NCI-H146 treated with DMSO at 0.1 percent for 48 hours (cell line): ENCODE results near the gene GLB1L2.

Experiments
- DNase-seq: peaks from one replicate; lab custom pipeline; 2025; ENCODE audit not compliant: unreplicated experiment; lab: John Stamatoyannopoulos, UW

The GLB1L2 gene

DNA sequence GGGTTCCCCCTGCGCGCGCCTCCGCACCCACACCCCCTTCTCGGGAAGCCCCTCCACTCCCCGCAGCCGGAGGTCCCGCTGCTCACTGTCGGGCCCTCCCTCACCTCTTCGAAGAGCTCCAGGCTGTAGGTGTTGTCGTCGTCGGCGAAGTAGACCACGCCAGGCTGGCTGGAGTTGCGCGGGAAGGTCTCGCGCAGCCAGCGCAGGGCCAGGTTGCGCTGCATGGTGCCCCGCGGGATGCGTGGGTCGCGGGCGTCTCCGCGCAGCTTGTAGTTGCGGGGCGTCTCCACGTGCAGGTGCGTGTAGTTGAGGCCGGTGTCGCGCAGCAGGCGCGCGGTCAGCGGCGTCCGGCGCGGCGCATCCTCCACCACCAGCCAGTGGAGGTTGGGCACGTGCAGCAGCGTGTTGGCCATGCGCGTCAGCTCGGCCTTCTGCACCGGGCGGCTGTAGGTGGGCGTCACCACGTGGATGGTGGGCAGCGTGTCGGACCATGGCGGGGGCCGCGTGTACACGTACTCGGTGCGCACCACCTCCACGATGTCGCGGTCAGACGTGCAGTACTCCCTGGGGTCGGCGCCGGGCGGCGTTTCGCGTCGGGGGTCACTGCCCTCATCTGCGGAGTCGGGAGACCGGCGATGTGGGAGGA lies 51.9 kb downstream of the GLB1L2 start:
- DNase-seq = no peak

DNA sequence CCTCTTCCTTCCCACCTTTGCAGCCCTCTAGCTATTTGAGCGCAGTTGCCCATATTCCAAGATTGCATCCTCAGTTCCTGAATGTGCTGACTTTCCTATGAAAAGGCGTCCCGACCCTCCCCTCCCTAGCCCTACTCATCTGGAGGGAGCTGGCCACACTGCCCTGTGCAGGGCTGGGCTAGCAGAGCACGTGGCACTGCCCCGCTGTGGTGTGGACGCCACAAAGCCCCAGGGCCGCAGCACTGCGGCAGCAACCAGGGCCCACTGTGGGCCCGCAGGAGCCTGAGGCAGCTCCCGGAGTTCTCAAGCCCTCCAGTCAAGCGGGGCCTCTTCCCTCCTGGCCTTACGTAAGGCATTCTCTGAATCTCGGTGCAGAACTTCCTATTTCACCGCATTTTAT lies 52.6 kb downstream of the GLB1L2 start:
- no peak for DNase-seq

DNA sequence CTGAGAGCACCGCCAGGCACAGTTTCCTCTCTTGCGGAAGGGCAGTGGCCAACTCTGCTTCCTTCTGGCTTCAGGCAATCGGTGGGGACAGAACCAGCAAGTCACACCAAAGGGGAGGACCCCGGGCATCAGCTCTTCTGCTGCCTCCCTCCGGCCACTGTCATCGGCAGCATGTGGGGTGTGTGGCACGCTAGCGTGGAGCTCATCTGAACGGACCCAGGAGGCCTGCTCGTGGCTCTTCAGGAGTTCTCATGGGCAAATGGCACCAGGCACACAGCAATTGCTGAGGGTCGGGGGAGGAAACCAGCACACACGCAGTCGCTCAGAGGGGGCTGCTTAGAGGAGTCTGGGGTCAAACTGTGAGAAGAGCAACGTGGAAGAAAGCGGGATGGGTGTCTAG lies 53.4 kb downstream of the GLB1L2 start:
- DNase-seq = no peak

DNA sequence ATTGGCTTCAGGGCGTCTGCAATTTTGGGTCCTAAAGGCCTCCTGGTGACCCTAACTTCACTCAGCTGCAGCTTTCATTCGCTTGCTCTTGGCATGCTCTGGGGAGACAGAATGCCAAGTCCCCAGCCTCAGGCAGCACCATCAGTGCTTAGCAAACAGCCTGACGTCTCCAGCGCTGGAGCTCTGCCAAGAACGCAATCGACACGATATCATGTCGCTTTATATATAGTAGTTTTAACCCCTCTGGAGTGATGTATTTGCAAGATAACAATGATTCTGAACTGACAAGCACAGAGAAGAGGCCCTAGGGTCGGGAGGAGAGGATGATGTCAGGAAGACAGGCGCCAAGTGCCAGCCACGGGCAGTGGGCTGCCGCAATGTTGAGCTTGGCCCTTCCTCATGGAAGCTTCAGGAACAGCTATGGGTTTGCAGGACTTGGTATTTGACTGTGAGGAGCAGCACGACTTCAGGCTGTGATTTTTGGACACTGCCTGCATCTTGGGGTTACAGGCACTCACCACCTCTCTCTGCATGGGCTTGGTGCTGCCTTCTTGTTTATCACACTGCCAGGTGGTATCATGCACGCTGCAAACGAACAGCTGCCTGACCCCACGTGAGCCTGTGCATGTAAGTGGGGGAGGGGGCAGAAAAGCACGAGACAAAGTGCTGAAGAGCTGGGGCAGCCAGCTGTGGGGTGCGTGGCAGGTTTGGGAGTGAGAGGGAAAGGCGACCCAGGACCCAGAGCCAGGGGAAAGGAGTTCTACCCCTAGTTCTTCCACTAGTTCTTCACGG lies 54.2 kb downstream of the GLB1L2 start:
- DNase-seq = peak; percentile 35

DNA sequence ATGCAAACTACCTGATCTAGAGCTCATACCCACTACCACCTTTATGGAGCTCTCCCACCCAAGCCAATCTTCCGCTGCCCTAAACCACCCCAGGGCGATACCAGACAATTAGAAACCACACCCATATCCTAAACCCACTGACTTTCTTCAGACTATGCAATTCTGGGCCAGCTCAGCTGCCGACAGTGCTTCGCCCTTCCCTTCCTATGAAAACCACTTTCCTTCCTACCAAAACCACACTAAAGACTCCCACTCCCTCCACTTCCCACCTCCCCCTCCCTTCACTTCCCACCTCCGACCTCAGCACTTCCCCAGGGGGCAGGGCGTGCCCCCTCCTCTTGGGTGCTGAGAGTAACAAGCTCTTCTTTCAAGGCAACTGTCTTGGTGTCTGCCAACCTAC lies 55.2 kb downstream of the GLB1L2 start:
- no peak for DNase-seq

DNA sequence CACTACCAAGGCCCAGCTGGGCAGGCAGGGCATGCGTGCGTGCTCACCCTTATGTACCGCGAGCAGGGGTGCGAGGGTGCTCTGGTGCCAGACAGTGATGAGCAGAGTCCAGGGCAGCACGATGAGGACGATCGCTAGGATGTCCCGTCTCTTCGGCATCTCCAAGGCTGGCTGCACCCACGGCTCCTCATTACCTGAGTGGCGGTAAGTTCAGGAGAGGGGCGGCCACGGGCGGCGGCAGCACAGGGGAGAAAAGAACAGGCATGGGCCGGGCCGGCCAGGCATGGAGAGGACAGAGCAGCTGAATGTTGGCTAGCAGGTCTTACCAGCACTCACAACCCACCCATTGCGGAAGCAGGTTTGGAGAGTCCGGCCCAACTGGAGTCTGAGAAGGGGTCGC lies 55.7 kb downstream of the GLB1L2 start:
- no peak for DNase-seq

DNA sequence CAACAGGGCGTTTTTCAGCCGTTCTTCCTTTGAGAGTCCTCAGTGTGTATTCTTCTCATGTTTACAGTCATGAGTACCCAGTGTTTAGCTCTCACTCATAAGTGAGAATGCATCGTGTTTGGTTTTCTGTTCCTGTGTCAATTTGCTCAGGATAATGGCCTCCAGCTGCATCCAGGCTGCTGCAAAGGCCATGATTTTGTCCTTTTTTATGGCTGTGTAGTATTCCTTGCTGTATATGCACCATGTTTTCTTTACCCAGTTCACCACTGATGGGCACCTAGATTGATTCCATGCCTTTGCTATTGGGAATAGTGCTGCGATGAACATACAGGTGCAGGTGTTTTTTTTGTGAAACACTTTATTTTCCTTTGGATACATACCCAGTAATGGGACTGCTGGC lies 56.8 kb downstream of the GLB1L2 start:
- no peak for DNase-seq

DNA sequence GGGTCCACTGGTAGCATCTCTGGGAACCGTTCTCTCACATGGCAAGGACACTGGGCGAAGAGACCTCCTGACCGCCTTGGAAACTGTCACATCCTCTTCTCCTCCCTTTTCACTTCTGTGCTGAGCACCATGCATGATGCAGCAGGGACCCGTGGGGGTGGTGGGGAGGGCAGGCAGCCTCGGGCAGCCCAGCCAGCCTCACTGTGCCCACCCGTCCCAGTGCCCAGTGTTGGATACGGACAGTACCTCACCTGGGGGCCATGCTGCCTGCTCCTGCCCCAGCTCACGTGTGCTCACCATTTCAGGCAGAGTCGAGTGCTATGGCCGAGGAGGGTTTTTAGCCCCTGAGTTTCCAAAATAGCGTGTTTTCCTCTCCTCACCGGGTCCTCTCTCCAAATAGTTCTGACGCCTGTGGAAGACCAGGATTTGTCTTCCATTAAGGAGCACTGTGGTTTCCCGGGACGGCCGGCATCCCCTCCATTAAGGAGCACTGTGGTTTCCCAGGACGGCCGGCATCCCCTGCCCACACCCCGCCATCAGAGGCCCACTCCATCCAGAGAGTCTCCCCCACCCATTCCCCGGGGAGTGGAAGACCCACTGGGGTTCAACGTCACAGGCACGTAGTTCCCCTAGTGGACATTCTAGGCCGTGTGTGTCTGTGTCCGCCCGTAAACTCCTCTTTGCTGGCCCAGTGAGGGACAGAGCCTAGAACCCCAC lies 57.8 kb downstream of the GLB1L2 start:
- no peak for DNase-seq

DNA sequence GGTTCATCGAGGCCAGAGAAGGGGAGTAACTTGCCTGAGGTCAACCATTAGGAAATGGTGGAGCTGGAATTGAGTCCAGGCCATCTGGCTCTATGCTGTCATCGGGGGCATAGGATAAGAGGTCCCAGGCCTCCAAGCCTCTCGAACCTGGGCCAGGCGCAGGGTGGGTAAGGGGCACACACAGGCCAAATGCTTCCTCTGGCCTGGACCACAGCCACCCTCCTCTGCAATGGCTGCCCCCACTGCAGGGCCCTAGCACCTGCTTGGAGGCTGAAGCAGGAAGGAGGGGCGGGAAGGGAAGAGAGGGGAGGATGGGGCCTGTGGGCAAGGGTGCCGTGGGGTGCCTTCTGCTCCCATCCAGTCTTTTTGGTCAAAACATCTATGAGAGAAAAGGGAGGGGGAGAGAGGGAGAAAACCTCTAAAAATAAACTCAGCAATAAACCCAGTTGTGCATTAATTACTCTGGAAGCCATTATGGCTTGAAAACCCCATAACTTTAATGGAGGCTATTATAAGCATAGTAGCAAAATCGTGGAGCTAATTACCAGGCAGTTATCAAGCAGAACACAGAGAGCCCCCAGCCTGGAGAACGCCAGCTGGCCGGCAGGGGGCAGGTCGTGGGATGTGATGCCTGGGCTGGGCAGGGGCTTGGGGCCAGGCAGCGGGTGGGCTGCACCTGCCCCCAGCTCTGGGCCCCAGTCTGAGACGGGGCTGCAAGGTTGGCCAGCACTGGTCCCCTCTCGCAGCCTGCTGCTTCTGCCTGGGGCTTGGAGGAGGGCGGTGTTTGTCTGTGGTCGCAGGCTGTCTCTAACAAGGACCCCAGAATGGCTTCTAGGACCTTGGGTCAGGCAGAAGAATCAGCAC lies 59.1 kb downstream of the GLB1L2 start:
- no peak for DNase-seq

DNA sequence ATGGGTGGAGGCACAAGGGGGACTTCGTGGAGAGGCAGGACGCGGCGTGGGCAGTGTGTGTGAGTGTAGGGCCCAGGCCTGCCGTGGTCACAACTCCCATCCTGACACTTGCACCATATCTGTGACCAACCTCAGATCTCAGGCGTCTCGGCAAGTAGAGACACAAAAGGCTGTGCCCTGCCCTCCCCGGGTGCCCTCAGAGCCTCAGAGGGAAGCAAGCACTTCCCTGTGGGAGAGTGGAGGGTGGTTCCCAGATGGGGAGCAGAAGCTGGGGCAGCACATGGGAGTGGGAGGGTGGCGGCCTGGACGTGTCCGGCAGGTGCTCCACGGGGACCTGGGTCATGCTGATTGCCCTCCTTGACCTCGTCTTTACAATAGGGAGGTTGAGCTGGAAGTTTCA lies 59.9 kb downstream of the GLB1L2 start:
- no peak for DNase-seq

DNA sequence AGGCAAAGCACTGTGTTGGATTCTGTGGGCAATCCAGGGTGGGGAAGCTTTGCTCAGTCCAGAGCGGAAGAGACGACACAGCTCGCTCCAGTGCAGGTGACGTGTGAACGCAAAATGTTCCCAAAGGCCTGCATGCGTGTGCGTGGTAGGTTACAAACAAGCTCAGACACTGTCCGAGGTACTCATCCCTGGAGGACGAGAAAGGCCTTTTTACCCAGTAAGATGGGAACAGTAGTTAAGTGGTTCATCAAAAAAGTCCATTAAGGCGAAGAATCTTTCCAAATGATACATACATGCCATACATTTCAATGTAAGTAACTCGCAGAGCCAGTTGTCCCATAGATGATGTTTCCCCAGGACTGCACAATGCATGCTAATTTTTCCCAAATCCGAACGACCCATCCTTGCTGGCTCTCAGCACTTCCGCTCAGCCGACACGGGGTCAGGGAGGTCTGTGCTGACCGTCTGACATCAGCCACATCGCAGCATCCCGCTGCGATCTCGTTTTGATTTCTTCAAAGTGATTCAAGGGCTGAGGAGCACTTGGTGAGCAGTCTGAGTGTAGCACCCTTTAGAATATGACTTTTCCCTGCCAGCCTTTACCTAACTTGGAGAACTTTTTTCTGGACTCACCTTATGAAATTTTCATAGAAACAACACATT lies 61.3 kb downstream of the GLB1L2 start:
- DNase-seq = no peak

DNA sequence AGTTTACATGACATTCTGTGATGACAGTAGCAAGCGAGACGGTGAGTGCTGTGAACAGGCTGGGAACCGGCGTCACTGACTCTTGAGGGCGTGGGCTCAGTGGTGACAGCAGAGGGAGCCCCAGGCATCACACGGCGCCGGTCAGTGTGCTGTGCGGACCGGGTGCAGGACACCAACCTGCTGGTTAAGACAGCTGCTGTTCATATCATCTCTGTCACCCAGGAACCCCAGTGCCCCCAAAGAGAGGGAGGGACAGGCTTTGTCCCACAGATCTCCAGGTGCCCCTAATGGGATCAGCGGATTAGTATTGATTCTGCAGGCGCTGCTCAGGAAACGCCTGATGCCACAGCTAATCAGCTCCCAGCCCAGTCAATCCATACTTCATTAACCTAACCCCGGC lies 61.9 kb downstream of the GLB1L2 start:
- no peak for DNase-seq

DNA sequence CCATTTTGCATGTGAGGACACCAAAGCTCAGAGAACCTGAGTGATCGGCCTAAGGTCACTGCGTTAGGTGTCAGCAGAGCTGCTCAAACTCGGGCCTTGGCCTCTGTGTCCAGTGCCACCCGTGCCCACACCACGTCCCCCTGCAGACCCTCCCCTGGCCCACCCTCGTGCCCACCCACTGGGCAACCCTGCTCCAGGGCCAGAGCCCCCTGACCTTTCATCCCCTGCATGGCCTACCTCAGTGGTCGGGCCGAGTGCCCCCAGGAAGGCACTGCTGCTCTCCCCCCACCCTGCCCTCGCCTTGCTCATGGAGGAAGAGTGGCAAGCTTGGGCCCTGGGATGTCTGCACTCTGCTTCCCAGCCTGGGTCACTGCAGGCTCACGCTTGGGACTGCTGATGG lies 62.5 kb downstream of the GLB1L2 start:
- DNase-seq = no peak

DNA sequence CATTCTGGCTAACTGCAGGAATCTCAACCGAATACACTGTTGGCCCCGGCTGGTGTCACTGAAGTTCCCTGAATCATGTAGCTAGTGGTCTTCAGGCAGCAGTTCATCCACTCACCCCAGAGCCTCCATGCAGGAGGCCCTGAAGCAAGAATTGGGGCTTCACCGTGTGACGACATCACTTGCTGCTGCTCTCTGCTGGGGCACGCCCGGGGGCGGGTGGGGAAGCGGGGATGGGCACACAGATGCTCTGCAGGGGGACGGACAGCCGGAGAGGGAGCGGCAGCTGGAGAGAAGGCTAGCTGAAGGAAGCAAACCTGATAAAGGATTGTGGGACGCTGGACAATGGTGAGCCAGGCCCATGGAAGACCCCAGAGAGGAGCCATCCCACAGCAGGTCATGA lies 63.2 kb downstream of the GLB1L2 start:
- DNase-seq = no peak

DNA sequence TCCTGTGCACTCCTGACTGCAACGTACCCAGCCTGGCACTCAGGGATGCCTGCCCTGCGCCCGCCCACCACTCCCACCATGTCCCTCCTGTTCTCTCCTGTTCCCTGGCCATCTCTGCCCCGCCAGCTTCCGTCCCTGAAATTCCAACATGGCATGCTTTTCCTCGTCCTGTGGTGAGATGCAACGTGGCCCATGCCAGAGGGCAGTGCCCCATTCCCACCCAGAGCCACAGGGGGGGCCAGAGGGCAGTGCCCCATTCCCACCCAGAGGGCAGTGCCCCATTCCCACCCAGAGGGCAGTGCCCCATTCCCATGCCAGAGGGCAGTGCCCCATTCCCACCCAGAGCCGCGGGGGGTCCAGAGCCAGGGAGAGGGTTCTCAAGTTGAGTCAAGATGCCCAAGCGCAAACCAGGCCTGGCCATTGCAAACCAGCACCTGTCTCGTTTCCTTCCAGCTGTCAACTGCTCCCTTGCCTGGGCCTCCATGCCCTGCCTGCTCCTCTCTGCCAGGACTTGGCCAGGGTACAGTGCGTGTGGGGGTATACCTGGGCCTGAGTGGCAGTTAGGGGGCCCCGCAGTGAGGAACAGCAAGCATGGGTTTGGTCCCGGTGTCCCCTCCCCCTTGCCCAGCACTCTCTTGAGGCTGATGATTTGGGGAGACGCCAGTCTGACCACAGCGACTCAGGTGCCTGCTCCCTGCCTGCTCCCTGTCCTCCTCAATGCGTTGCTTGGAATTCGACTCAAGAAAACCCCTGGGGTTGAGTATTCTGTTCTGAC lies 65.7 kb downstream of the GLB1L2 start:
- no peak for DNase-seq

DNA sequence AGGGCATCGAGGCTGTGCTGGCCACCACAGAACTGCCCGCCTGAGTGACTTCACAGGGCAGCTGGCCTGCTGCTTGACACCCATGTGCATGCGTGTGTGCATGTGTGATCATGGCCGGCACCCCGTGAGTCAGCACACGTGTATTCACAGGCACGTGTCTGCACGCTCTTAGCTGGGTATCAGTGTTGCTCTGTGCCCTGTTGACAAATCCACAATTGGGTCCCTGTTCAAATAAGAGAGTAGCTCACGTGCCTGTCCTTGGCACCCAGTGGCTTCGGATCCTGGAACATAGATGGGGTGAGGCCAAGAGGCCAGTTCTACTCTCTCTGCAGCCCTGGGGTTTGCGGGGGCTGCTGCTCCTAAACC lies 66.3 kb downstream of the GLB1L2 start:
- no peak for DNase-seq

DNA sequence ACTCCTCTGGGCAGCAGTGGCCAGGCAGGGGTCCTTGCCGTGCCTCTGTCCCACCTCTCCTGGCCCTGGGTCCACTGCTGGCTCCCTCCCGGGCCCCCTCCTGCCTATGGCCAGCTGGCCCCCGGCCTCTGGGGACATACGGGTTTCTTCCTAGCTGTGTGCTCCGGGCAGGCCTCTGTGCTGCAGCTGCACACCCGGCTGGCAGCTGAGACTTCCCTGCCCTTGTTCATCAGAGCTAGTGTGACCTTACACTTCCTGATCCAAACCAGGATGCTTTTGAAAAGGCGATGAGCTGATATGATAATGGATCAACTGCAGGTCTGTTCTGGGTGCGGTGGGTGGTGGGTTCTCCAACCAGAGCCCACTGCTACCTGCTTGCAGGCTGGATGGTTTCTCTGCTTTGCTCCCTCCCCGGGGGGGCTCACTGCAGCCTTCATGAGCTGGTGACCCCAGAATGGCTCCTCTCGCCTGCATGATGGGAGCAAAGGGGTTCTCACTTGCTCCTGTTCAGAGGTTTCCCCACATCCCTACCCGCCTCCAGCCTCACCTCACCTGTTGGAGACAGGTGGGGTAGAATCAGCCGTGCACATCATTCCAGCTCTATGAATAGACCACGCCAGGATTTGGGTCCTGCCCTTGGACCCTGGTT lies 67.0 kb downstream of the GLB1L2 start:
- no peak for DNase-seq

DNA sequence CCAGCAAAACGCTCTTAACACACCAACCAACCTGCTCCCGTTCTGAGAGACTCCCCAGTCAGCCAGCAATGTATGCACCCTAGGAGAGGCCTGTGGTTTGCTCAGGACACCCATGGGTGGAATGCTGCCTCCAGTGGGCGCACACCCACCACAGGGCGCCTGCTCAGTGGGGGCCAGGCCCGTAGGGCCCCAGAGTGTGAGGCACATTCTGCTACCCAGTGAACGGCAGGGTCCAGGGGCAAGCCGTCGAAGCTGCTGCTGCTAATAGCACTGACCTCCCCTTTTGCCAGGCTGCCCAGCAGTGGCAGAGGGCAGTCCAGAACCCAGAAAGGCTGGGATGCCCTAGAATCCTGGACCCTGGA lies 67.5 kb downstream of the GLB1L2 start:
- DNase-seq = no peak

DNA sequence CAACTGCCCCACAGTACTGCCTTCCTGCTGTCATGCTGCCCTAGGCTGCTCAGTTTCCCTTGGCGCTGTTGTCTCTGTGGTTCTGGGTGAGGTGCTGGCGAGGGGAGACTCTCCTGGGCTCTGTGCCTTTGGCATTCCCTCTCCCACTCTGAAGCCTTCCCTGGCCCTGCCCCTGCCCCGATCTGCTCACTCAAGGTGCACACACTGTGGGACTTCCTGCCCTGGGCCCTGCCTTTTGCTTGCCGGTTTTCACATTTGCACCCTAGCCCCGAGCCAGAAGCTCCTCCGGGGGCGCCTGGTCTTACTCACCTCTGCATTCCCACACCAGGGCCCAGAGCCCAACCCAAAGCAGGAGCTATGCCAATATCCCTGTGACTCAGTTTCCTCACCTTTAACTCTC lies 68.2 kb downstream of the GLB1L2 start:
- DNase-seq = no peak
